Neural crest cell (in vitro differentiated cells): ENCODE results near the gene NRG3. TPM values are rescaled to one million over a fixed set of nuclear protein-coding genes. Genes with fewer than 3 reads are reported as not detected.

Experiments used
- DNase-seq: peaks from one replicate; pipeline ENCODE4 v3.0.0; 2021; ENCODE audit warnings: low read depth, mixed read lengths, low spot score
- H3K27ac Mint-ChIP-seq: one replicate; pipeline ENCODE4 v1.8.0; 2021; ENCODE audit warnings: mild to moderate bottlenecking, mixed read lengths; ENCODE audit not compliant: unreplicated experiment
- H3K27me3 Mint-ChIP-seq: 2 replicates; pipeline ENCODE4 v1.8.0; 2021; ENCODE audit warnings: low read depth, mild to moderate bottlenecking, mixed read lengths
- H3K36me3 Mint-ChIP-seq: 2 replicates; pipeline ENCODE4 v1.8.0; 2021; ENCODE audit warnings: low read depth, mild to moderate bottlenecking, mixed read lengths
- H3K4me1 Mint-ChIP-seq: 2 replicates; pipeline ENCODE4 v1.8.0; 2021; ENCODE audit warnings: mixed read lengths
- H3K4me3 Mint-ChIP-seq: one replicate; pipeline ENCODE4 v1.8.0; 2021; ENCODE audit warnings: mild to moderate bottlenecking, mixed read lengths
- H3K9me3 Mint-ChIP-seq: 2 replicates; pipeline ENCODE4 v1.8.0; 2021; ENCODE audit warnings: mixed read lengths
- CTCF ChIP-seq: fragments of 200-600 bp; sonication (generic); conservative IDR thresholded peaks from 2 replicates; pipeline ENCODE4 v1.5.0; 2021; ENCODE audit warnings: antibody characterized with exemption, mild to moderate bottlenecking
- total RNA-seq: library from RNA; stranded (reverse); gene quantifications from 2 replicates; pipeline ENCODE4 v1.2.1, GENCODE V29; 2021

Gene NRG3
- total RNA-seq, 1 donor from 2014 or later, result 3.1 TPM

GRCh38 chr10:82294874-82295378 lies 419.9 kb downstream of the NRG3 start:
- peaks cover 6% of the 10 kb centered on the region for H3K9me3 Mint-ChIP-seq
- H3K27ac Mint-ChIP-seq, result no peak overlapping the region
- H3K36me3 Mint-ChIP-seq, result no peaks in the 10 kb centered on the region
- DNase-seq, result no peak
- no peak overlapping the region for H3K4me3 Mint-ChIP-seq
- H3K27me3 Mint-ChIP-seq, result no peaks in the 10 kb centered on the region
- TF ChIP-seq CTCF, result no peak
- no peaks in the 10 kb centered on the region for H3K4me1 Mint-ChIP-seq

- H3K9me3 Mint-ChIP-seq, result peaks cover under 1% of the 10 kb centered on the region
Observed at GRCh38 chr10:82308641-82309040, 433.6 kb downstream of the NRG3 start.

GRCh38 chr10:82310839-82311238 lies 435.8 kb downstream of the NRG3 start:
- no peak for DNase-seq
- TF ChIP-seq CTCF, result no peak
- no peak overlapping the region for H3K27ac Mint-ChIP-seq

More at GRCh38 chr10:82308641-82309040, 433.6 kb downstream of the NRG3 start:
- no peak for DNase-seq
- H3K4me3 Mint-ChIP-seq, result no peak overlapping the region
- no peak overlapping the region for H3K27ac Mint-ChIP-seq
- no peaks in the 10 kb centered on the region for H3K27me3 Mint-ChIP-seq
- no peak for TF ChIP-seq CTCF
- H3K36me3 Mint-ChIP-seq, result no peaks in the 10 kb centered on the region
- no peaks in the 10 kb centered on the region for H3K4me1 Mint-ChIP-seq

GRCh38 chr10:82313401-82313800 lies 438.4 kb downstream of the NRG3 start:
- no peak for DNase-seq
- Mint-ChIP-seq H3K27me3 (no peaks in the 10 kb centered on the region), H3K9me3 (peaks cover 2% of the 10 kb centered on the region), H3K4me1 (no peaks in the 10 kb centered on the region), H3K4me3 (no peak overlapping the region), H3K36me3 (no peaks in the 10 kb centered on the region), H3K27ac (no peak overlapping the region)
- TF ChIP-seq CTCF, result no peak

More at GRCh38 chr10:82310839-82311238, 435.8 kb downstream of the NRG3 start:
- H3K9me3 Mint-ChIP-seq, result peaks cover 2% of the 10 kb centered on the region
- H3K4me3 Mint-ChIP-seq, result no peak overlapping the region
- H3K27me3 Mint-ChIP-seq, result no peaks in the 10 kb centered on the region
- H3K36me3 Mint-ChIP-seq, result no peaks in the 10 kb centered on the region
- H3K4me1 Mint-ChIP-seq, result no peaks in the 10 kb centered on the region

- Mint-ChIP-seq H3K4me3 (no peak overlapping the region), H3K27me3 (no peaks in the 10 kb centered on the region), H3K9me3 (peaks cover 2% of the 10 kb centered on the region), H3K27ac (no peak overlapping the region), H3K36me3 (no peaks in the 10 kb centered on the region), H3K4me1 (no peaks in the 10 kb centered on the region)
- TF ChIP-seq CTCF, result no peak
- DNase-seq, result no peak
Observed at GRCh38 chr10:82318534-82318933, 443.5 kb downstream of the NRG3 start.

GRCh38 chr10:82319074-82319473 lies 444.1 kb downstream of the NRG3 start:
- Mint-ChIP-seq H3K9me3 (no peaks in the 10 kb centered on the region), H3K27me3 (no peaks in the 10 kb centered on the region), H3K27ac (no peak overlapping the region), H3K4me3 (no peak overlapping the region), H3K4me1 (no peaks in the 10 kb centered on the region), H3K36me3 (no peaks in the 10 kb centered on the region)
- no peak for TF ChIP-seq CTCF
- DNase-seq, result no peak
